NCI-H774 (cell line): Measurements from ENCODE around the gene TTC39A.
"Not testable (repeated sequence)": the region's sequence is repeated elsewhere in the genome, so short reads cannot be mapped to it uniquely, and the experiment has no call there.

ENCODE experiments used
- DNase-seq: peaks from one replicate; lab custom pipeline; 2025; lab: John Stamatoyannopoulos, UW

The TTC39A gene

DNA sequence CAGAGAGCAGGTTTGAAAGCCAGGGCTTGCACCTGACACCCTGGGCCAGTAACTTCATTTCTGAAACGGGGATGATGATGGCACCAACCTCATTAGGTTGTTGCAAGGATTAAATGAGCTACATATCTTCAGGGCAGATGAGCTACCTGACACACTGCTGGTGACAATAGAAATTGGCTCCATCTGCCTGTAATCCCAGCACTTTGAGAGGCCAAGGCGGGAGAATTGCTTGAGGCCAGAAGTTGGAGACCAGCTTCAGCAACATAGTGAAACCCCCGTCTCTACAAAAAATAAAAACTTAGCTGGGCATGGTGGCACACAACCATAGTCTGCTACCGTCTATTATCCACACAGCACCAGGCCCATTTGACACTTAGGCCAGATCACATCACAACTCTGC is 6.3 kb upstream of the TTC39A start:
- DNase-seq: no peak

GRCh38 chr1:51336004-51336403 is 5.6 kb upstream of the TTC39A start:
- no peak for DNase-seq

DNA sequence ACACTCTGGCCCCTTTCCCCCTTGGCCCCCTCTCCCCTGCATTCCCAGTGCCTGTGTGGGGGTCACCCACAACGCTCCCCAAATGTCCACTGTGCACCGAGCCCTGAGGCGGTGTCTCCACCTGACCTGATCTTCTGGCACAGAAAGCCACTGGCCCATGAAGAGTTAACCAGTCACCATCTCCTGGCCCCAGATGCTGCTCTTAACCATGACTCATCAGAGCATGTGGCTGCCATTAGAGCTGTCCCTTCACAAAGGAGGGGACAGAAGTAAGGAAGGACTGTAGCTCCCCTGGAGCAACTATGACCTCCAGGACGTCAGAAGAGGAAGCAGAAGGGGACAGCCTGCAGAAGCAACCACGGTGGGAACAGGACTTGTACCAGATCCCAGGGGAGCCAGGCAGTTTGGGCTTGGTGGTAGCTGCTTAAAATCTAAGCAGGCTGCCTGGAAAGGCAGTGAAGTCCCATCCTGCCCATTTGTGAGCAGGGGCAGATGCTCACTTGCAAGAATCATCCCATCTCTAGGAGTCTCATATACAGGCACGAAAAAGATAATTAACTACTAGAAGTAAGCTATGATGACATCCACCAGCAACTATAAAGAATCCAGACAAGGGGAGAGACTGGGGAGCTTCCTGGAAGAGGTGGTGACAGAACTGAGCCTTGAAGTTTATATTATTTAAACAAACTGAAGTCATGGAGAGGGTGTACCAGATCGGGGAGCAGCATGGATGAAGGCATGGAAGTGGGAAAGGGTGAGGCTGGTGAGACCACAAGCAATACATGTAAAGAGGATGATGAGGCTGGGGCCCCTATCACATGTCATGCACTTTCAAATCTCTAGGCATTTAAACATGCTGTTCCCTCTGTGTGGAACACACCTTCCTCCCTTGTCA is 1.1 kb upstream of the TTC39A start:
- peak; percentile 72 for DNase-seq

DNA sequence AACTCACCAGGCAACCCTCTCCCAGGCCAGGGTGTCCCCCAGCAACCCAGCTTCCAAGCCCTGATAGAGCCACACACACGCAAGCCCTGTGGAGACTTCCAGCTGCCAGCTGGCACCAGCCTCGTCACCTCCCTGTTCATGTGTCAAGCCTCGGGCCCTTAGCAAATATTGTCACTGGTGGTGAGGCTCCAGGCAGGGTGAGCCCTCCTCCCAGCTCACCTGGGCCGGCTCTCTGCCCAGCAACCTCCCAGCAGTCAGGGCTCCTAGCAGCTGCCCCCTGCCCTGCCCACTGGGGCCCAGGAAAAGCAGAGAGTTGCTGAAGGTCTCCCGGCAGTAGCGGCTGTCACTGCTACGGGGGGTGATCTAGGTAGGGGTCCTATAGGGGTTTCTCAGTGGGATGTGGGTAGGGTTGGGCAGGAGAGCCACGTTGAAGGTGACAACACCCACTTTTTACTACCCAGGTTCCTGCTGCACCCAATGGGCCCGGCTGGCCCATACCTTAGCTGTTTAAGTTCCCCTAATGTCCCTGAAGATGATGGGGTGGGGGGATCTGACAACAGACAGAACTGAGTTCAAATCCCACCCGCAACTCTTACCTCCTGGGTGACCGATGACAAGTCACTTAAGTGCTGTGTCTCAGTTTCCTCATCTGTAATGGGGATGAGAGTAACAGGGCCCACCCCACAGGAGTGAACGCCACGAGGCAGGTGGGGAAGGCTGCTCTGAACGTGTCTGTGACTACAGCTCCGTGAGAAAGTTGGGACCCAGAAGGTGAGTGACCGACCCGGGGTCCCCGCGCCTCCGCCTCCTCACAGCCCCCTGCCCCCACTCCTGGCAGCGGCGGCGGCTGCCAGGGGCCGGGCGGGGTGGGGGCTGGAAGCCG is 678 bp downstream of the TTC39A start:
- peak; percentile 92 for DNase-seq

DNA sequence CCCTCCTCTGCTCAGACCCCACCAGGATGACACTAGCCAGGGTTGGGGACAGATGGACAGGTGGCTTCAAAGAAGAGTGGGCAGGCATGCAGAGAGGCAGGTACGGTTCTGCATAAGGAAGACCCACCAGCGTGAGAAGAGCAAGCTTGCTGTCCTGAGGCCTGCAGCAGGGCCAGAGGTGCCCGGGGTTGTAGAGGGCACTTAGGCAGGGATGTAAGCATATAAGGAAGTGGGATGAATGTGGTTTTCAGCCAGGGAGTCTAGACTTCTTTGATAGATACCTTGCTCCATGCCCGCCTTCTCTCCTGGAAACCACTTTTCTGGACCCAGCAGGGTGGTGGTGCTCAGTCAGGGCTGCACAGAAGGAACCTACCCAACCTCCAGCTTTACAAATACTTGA is 1.4 kb downstream of the TTC39A start:
- DNase-seq: no peak

DNA sequence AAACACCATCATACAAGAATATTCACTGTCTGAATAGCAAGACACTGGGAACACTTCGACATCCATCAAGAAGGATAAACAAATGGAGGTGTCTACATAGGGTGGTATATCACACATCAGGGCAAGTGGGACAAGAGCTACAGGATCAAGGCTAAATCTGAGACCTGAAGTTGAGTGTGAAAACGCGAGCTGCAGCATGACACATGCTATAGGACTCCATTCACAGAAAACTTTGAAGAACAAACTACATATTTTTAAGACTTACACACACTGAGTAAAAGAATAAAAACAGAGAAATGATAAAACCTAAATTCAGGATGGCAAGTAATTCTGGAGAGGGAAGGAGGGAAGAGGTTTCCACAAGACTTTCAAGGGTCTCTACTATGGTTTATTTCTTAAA is 2.1 kb downstream of the TTC39A start:
- no peak for DNase-seq

DNA sequence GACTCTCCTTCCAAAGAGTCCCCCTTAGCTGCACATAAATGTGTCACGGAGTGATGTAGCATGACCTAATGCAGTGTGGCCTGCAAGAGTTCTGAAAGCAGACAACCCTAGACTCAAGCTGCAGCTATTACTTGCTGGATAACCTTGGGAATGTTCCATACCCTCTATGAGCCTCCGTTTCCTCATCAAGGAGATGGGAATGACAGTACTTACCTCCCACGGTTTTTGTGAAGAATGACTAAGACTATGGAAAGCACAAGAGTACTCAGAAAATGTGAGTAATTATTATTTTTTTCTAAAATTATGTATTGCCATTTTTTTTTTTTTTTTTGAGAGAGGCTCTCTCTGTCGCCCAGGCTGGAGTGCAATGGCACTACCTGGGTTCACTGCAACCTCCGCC is 3.0 kb downstream of the TTC39A start:
- no peak for DNase-seq

DNA sequence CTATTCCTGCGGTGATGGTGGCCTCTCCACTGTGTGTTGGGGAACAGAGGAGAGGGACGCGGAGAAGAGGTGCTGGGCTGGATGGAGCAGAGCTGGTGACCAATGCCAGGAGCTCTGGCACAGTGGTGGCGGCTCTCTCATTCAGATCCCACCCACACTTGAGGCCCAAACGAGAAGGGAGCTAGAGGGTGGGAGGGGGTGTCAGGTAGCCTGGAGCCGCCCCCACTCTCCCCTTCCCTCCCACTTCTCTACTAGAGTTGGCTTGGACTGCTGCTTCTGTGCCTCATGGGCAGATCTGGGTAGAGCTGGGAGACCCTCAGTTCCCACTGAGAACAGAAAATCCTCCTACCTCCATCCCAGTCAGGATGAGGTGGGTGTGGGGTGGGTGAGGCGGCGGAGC is 3.5 kb downstream of the TTC39A start:
- DNase-seq: no peak

DNA sequence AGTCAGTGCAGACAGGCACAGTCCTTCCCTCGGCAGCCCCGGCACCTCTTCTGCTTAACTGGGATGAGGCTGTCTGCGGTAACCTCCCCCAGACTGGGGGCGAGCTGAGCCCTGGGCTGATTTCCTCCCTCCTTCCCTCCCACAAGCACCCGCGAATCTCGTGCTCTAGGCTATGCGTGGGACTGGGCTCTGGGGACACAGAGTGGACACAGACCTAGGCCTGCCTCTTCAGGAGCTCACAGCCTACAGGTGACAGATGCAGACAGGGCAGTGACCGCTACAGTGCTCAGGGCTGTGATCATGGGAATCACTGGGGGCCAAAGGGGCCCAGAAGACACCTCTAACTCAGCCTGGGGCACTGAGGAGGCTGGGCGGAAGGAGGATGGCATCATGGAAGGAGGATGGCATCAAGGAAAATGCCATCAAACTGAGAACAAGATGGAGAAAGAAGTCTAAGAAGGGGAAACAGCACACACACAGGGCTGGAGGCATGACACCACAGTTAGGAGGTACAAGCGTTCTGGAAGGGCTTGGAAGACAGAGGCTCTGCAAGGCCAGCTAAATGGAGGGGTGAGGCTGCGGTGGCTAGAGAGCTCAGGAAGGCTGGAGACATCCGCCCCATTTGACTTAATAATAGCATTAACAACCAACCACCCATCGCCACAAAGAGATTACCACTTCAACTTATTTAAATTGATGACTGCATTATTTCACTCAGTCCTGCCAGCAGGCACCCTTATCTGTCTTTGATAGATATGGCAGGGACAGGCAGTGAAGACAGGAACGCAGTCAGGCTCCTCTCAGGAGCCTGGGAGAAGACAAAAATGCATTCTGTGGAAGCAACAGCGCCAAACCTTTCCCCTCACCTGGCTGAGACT is 4.2 kb downstream of the TTC39A start:
- DNase-seq: no peak

GRCh38 chr1:51325391-51325790 is 5.0 kb downstream of the TTC39A start:
- no peak for DNase-seq

DNA sequence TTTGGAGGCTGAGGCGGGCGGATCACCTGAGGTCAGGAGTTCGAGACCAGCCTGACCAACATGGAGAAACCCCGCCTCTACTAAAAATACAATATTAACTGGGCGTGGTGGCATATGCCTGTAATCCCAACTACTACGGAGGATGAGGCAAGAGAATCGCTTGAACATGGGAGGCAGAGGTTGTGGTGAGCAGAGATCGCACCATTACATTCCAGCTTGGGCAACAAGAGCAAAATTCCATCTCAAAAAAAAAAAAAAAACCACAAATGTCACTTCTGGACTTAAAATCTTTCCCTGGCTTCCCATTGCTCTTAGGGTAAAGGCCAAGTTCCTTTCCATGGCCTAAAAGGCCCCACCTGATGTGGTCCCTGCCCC is 5.4 kb downstream of the TTC39A start:
- not testable (repeated sequence) for DNase-seq

GRCh38 chr1:51324251-51325010 is 5.9 kb downstream of the TTC39A start:
- DNase-seq: no peak

DNA sequence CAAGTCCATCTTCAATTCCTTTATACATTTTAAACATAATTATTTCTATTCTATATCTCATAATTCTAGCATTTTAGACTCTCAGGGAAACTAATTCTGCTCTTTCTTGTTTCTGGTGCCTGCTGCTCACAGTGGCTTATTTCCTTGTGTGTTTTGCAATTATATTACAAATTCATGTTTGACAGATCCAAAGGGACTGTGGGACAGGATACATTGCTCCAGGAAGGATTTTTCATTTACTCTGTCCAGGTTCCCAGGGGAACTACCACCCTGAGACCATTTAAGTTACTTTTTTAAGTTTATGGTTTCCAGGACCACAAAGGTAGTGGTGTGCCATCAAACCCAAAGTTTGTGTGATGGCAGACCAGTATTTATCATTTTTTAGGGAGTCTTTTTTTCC is 6.6 kb downstream of the TTC39A start:
- no peak for DNase-seq

- no peak for DNase-seq
Observed at GRCh38 chr1:51322417-51323101, 7.8 kb downstream of the TTC39A start.

- DNase-seq: no peak
Observed at GRCh38 chr1:51321924-51322280, 8.5 kb downstream of the TTC39A start.

GRCh38 chr1:51320967-51321923 is 9.1 kb downstream of the TTC39A start:
- no peak for DNase-seq

- DNase-seq: no peak
Observed at GRCh38 chr1:51317798-51318197, 12.6 kb downstream of the TTC39A start.

DNA sequence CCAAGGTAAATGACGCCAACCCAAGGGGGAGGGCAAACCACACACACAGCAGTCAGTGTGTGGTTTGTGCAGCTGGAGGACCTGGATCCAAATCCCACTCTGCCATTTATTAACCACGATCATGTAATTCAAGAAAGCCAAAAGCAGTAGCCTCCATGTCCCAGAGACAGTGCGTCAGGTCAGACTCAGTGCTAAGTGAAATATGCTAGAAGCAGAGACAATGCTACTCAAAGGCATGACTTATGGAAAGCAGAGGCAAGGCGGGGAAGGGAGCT is 13.6 kb downstream of the TTC39A start:
- no peak for DNase-seq

GRCh38 chr1:51316113-51316845 is 14.1 kb downstream of the TTC39A start:
- no peak for DNase-seq
